Ovary (tissue), 3 donors: ENCODE data around the gene OR5H6.

Experiments used
- CTCF ChIP-seq, 3 donors: fragments of 450-650 bp in 2 of 3; fragments of 200-600 bp in 1 of 3; IDR thresholded peaks; one replicate each; pipeline versions ENCODE4 v1.5.1 to v1.8.0; 2016 to 2022; ENCODE audit warnings: antibody characterized with exemption in 3 of 3, mild to moderate bottlenecking in 1 of 3
- POLR2A ChIP-seq: fragments of 450-650 bp; IDR thresholded peaks from one replicate; pipeline ENCODE4 v1.6.1; 2017; ENCODE audit warnings: antibody characterized with exemption, mild to moderate bottlenecking, moderate library complexity
- donor health status: DM: no; HTN: no; CAD: no.

- TF ChIP-seq POLR2A (no peak), CTCF (IDR thresholded peaks at IDR 0.05) (no peak)
These were observed 2.0 kb upstream of the OR5H6 start for GRCh38 chr3:98262046-98262445.
